WTC11 (cell line): ENCODE measurements around the gene MYO9A. TPM values are rescaled to one million over a fixed set of nuclear protein-coding genes. Genes with fewer than 3 reads are reported as not detected.

Experiments used
- ATAC-seq: fragments of 200-7000 bp; cut with Tn5 transposase; 2 replicates; pipeline ENCODE4 v1.10.0; 2021; ENCODE audit warnings: mild to moderate bottlenecking, moderate library complexity
- CTCF ChIA-PET: fragments of 300-600 bp; sonication (Branson Sonifier 250); formaldehyde crosslinking; loops from one replicate; lab custom pipeline; 2021; ENCODE audit warnings: antibody characterized with exemption; lab: Charles Lee
- POLR2A ChIA-PET: fragments of 350-600 bp; sonication (Branson Sonifier 250); formaldehyde crosslinking; loops from one replicate; lab custom pipeline; 2021; ENCODE audit warnings: antibody characterized with exemption; lab: Charles Lee
- DNase-seq: peaks from one replicate; pipeline ENCODE4 v3.0.0; 2021; ENCODE audit warnings: low spot score
- H3K27ac Mint-ChIP-seq: 2 replicates; pipeline ENCODE4 v1.8.0; 2021; ENCODE audit warnings: mixed read lengths
- H3K27me3 Mint-ChIP-seq: 2 replicates; pipeline ENCODE4 v1.8.0; 2021; ENCODE audit warnings: low read depth, mild to moderate bottlenecking, moderate library complexity, mixed read lengths
- H3K36me3 Mint-ChIP-seq: 2 replicates; pipeline ENCODE4 v1.8.0; 2021; ENCODE audit warnings: mixed read lengths
- H3K4me1 Mint-ChIP-seq: 2 replicates; pipeline ENCODE4 v1.8.0; 2022; ENCODE audit warnings: mixed read lengths
- H3K4me3 Mint-ChIP-seq: 2 replicates; pipeline ENCODE4 v1.8.0; 2021; ENCODE audit warnings: mild to moderate bottlenecking, moderate library complexity, mixed read lengths
- H3K9me3 Mint-ChIP-seq: 2 replicates; pipeline ENCODE4 v1.8.0; 2021; ENCODE audit warnings: mixed read lengths
- ATF1 ChIP-seq: sonication (generic); formaldehyde crosslinking; IDR thresholded peaks from 2 replicates; pipeline ENCODE4 v1.8.1; 2023; ENCODE audit warnings: mild to moderate bottlenecking, moderate library complexity, missing genetic modification reagents
- CBFB ChIP-seq: sonication (generic); formaldehyde crosslinking; IDR thresholded peaks from 2 replicates; pipeline ENCODE4 v1.8.1; 2022; ENCODE audit warnings: mild to moderate bottlenecking, low read depth, missing genetic modification reagents
- ETV6 ChIP-seq: sonication (generic); formaldehyde crosslinking; IDR thresholded peaks from 2 replicates; pipeline ENCODE4 v1.8.1; 2022; ENCODE audit warnings: mild to moderate bottlenecking, missing genetic modification reagents
- GRHL2 ChIP-seq: fragments of 250-450 bp; sonication (Bioruptor Pico); IDR thresholded peaks from 2 replicates; pipeline ENCODE4 v1.8.0; 2022; ENCODE audit warnings: mild to moderate bottlenecking, moderate library complexity; ENCODE audit not compliant: insufficient replicate concordance, severe bottlenecking
- HMGA2 ChIP-seq: fragments of 250-450 bp; sonication (Bioruptor Pico); IDR thresholded peaks from 2 replicates; pipeline ENCODE4 v1.4.0; 2021; ENCODE audit warnings: mild to moderate bottlenecking, moderate library complexity
- JUN ChIP-seq: sonication (generic); formaldehyde crosslinking; IDR thresholded peaks from 2 replicates; pipeline ENCODE4 v1.8.0; 2023; ENCODE audit warnings: mild to moderate bottlenecking, missing genetic modification reagents
- NFATC4 ChIP-seq: fragments of 250-450 bp; sonication (Bioruptor Pico); IDR thresholded peaks from 2 replicates; pipeline ENCODE4 v1.9.0; 2021; ENCODE audit warnings: mild to moderate bottlenecking
- OVOL2 ChIP-seq: fragments of 250-450 bp; sonication (Bioruptor Pico); IDR thresholded peaks from 2 replicates; pipeline ENCODE4 v1.9.0; 2021; ENCODE audit warnings: mild to moderate bottlenecking, borderline replicate concordance
- PRRX2 ChIP-seq: fragments of 250-450 bp; sonication (Bioruptor Pico); IDR thresholded peaks from 2 replicates; pipeline ENCODE4 v1.8.0; 2021; ENCODE audit warnings: mild to moderate bottlenecking
- RELA ChIP-seq: sonication (generic); formaldehyde crosslinking; IDR thresholded peaks from 2 replicates; pipeline ENCODE4 v1.8.1; 2022; ENCODE audit warnings: missing genetic modification reagents, mild to moderate bottlenecking, borderline replicate concordance
- SOX15 ChIP-seq: fragments of 250-450 bp; sonication (Bioruptor Pico); IDR thresholded peaks from 2 replicates; pipeline ENCODE4 v1.9.0; 2021; ENCODE audit warnings: mild to moderate bottlenecking
- TCF7 ChIP-seq: sonication (generic); formaldehyde crosslinking; IDR thresholded peaks from 2 replicates; pipeline ENCODE4 v1.8.0; 2022; ENCODE audit warnings: mild to moderate bottlenecking, low read depth, missing genetic modification reagents, moderate library complexity
- ZNF219 ChIP-seq: sonication (generic); formaldehyde crosslinking; IDR thresholded peaks from 2 replicates; pipeline ENCODE4 v1.8.0; 2023; ENCODE audit warnings: missing genetic modification reagents, mild to moderate bottlenecking, borderline replicate concordance
- total RNA-seq: library from RNA; stranded (reverse); gene quantifications from 3 replicates; pipeline ENCODE4 v1.2.3, GENCODE V29; 2021
- TF ChIP-seq, protein P1 (sequence below): sonication (generic); formaldehyde crosslinking; IDR thresholded peaks from 2 replicates; pipeline ENCODE4 v1.8.0; 2022; ENCODE audit warnings: mild to moderate bottlenecking, missing genetic modification reagents
- TF ChIP-seq, protein P2 (sequence below): fragments of 250-450 bp; sonication (Bioruptor Pico); IDR thresholded peaks from 2 replicates; pipeline ENCODE4 v1.9.0; 2021; ENCODE audit warnings: moderate library complexity, mild to moderate bottlenecking, inconsistent platforms, borderline replicate concordance
- TF ChIP-seq, protein P3 (sequence below): fragments of 250-450 bp; sonication (Bioruptor Pico); IDR thresholded peaks from 2 replicates; pipeline ENCODE4 v2.1.2; 2022; ENCODE audit warnings: mild to moderate bottlenecking, moderate library complexity
- TF ChIP-seq, protein P4 (sequence below): sonication (generic); formaldehyde crosslinking; conservative IDR thresholded peaks from 2 replicates; pipeline ENCODE4 v1.8.1; 2022; ENCODE audit warnings: mild to moderate bottlenecking, missing genetic modification reagents
- TF ChIP-seq, protein P5 (sequence below): sonication (generic); formaldehyde crosslinking; IDR thresholded peaks from 2 replicates; pipeline ENCODE4 v1.8.1; 2022; ENCODE audit warnings: mild to moderate bottlenecking, moderate library complexity, missing genetic modification reagents
- TF ChIP-seq, protein P6 (sequence below): sonication (generic); formaldehyde crosslinking; IDR thresholded peaks from 2 replicates; pipeline ENCODE4 v1.8.1; 2023; ENCODE audit warnings: mild to moderate bottlenecking, missing genetic modification reagents, moderate library complexity
- TF ChIP-seq, protein P7 (sequence below): sonication (generic); formaldehyde crosslinking; IDR thresholded peaks from 2 replicates; pipeline ENCODE4 v1.8.1; 2023; ENCODE audit warnings: mild to moderate bottlenecking, missing genetic modification reagents, borderline replicate concordance
- TF ChIP-seq, protein P8 (sequence below): sonication (generic); formaldehyde crosslinking; IDR thresholded peaks from 2 replicates; pipeline ENCODE4 v1.8.1; 2022; ENCODE audit warnings: mild to moderate bottlenecking, missing genetic modification reagents, moderate library complexity, borderline replicate concordance
- TF ChIP-seq, protein P9 (sequence below): sonication (generic); formaldehyde crosslinking; IDR thresholded peaks from 2 replicates; pipeline ENCODE4 v1.8.1; 2022; ENCODE audit warnings: missing genetic modification reagents, borderline replicate concordance

MYO9A gene
- total RNA-seq, 1 experiment from 2014 or later = 23.5 TPM

DNA sequence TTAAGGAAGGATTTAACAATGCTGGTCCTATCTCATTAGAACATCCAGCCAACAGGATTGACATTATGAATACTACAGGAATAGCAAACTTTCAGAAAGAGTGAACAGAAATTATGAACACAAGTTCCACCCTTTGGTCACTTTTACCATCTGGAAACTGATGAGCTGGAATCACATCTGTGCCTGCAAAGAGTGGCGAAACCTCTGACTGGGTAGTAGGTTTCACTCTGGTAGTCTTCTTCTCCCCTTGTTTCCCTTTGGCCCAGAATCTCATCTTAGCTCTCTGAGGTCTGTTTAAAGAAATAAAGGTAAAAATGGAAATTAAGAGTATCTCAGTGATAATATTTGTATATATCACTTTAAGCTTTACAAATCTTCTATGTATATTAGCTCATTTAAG is 234.5 kb downstream of the MYO9A start (continued):
- TF ChIP-seq, protein P1, sequence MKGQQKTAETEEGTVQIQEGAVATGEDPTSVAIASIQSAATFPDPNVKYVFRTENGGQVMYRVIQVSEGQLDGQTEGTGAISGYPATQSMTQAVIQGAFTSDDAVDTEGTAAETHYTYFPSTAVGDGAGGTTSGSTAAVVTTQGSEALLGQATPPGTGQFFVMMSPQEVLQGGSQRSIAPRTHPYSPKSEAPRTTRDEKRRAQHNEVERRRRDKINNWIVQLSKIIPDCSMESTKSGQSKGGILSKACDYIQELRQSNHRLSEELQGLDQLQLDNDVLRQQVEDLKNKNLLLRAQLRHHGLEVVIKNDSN (CRISPR knock-in tag) = no peak
- no peak for TF ChIP-seq JUN (CRISPR knock-in tag)
- TF ChIP-seq OVOL2 (CRISPR knock-in tag) = no peak
- no peak for TF ChIP-seq ATF1
- no peak for TF ChIP-seq PRRX2
- TF ChIP-seq, protein P2, sequence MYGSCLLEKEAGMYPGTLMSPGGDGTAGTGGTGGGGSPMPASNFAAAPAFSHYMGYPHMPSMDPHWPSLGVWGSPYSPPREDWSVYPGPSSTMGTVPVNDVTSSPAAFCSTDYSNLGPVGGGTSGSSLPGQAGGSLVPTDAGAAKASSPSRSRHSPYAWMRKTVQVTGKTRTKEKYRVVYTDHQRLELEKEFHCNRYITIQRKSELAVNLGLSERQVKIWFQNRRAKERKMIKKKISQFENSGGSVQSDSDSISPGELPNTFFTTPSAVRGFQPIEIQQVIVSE (CRISPR knock-in tag) = no peak

DNA sequence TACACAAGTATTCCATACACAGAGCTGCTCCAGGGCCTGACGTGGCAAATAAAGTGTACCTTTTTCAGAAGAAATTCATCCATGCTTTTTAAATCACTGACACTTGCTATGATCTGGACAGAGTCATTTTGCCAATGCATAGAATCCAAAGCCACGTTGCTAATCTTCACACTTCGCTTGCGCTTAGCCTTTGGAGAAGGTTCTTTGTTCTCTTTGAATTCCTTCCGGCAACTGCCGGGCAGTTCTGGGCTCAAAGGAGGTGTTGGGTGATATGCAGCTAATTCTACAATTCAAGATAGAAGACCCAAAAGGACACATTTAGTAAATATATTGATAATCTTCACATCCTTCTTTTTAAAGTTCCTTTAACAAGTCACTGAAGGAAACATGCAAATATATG is 237.7 kb downstream of the MYO9A start:
- POLR2A ChIA-PET = no interaction called here
- no peak for DNase-seq
- ATAC-seq = no peak
- TF ChIP-seq, protein P3, sequence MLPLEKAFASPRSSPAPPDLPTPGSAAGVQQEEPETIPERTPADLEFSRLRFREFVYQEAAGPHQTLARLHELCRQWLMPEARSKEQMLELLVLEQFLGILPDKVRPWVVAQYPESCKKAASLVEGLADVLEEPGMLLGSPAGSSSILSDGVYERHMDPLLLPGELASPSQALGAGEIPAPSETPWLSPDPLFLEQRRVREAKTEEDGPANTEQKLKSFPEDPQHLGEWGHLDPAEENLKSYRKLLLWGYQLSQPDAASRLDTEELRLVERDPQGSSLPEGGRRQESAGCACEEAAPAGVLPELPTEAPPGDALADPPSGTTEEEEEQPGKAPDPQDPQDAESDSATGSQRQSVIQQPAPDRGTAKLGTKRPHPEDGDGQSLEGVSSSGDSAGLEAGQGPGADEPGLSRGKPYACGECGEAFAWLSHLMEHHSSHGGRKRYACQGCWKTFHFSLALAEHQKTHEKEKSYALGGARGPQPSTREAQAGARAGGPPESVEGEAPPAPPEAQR (CRISPR knock-in tag) = no peak
- no peak for TF ChIP-seq SOX15 (CRISPR knock-in tag)
- TF ChIP-seq, protein P4, sequence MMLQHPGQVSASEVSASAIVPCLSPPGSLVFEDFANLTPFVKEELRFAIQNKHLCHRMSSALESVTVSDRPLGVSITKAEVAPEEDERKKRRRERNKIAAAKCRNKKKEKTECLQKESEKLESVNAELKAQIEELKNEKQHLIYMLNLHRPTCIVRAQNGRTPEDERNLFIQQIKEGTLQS = no peak
- no peak for TF ChIP-seq CBFB (CRISPR knock-in tag)
- no peak for TF ChIP-seq HMGA2 (CRISPR knock-in tag)
- TF ChIP-seq, protein P5, sequence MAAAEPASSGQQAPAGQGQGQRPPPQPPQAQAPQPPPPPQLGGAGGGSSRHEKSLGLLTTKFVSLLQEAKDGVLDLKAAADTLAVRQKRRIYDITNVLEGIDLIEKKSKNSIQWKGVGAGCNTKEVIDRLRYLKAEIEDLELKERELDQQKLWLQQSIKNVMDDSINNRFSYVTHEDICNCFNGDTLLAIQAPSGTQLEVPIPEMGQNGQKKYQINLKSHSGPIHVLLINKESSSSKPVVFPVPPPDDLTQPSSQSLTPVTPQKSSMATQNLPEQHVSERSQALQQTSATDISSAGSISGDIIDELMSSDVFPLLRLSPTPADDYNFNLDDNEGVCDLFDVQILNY (CRISPR knock-in tag) = no peak
- TF ChIP-seq, protein P6, sequence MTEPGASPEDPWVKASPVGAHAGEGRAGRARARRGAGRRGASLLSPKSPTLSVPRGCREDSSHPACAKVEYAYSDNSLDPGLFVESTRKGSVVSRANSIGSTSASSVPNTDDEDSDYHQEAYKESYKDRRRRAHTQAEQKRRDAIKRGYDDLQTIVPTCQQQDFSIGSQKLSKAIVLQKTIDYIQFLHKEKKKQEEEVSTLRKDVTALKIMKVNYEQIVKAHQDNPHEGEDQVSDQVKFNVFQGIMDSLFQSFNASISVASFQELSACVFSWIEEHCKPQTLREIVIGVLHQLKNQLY = no peak
- no peak for TF ChIP-seq TCF7 (CRISPR knock-in tag)
- no peak for TF ChIP-seq ZNF219
- TF ChIP-seq, protein P7, sequence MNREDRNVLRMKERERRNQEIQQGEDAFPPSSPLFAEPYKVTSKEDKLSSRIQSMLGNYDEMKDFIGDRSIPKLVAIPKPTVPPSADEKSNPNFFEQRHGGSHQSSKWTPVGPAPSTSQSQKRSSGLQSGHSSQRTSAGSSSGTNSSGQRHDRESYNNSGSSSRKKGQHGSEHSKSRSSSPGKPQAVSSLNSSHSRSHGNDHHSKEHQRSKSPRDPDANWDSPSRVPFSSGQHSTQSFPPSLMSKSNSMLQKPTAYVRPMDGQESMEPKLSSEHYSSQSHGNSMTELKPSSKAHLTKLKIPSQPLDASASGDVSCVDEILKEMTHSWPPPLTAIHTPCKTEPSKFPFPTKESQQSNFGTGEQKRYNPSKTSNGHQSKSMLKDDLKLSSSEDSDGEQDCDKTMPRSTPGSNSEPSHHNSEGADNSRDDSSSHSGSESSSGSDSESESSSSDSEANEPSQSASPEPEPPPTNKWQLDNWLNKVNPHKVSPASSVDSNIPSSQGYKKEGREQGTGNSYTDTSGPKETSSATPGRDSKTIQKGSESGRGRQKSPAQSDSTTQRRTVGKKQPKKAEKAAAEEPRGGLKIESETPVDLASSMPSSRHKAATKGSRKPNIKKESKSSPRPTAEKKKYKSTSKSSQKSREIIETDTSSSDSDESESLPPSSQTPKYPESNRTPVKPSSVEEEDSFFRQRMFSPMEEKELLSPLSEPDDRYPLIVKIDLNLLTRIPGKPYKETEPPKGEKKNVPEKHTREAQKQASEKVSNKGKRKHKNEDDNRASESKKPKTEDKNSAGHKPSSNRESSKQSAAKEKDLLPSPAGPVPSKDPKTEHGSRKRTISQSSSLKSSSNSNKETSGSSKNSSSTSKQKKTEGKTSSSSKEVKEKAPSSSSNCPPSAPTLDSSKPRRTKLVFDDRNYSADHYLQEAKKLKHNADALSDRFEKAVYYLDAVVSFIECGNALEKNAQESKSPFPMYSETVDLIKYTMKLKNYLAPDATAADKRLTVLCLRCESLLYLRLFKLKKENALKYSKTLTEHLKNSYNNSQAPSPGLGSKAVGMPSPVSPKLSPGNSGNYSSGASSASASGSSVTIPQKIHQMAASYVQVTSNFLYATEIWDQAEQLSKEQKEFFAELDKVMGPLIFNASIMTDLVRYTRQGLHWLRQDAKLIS (CRISPR knock-in tag) = no peak
- no peak for TF ChIP-seq NFATC4 (CRISPR knock-in tag)
- TF ChIP-seq ETV6 = no peak
- TF ChIP-seq, protein P8, sequence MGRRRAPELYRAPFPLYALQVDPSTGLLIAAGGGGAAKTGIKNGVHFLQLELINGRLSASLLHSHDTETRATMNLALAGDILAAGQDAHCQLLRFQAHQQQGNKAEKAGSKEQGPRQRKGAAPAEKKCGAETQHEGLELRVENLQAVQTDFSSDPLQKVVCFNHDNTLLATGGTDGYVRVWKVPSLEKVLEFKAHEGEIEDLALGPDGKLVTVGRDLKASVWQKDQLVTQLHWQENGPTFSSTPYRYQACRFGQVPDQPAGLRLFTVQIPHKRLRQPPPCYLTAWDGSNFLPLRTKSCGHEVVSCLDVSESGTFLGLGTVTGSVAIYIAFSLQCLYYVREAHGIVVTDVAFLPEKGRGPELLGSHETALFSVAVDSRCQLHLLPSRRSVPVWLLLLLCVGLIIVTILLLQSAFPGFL (CRISPR knock-in tag) = no peak
- no peak for TF ChIP-seq GRHL2 (CRISPR knock-in tag)
- no peak for TF ChIP-seq RELA
- TF ChIP-seq, protein P9, sequence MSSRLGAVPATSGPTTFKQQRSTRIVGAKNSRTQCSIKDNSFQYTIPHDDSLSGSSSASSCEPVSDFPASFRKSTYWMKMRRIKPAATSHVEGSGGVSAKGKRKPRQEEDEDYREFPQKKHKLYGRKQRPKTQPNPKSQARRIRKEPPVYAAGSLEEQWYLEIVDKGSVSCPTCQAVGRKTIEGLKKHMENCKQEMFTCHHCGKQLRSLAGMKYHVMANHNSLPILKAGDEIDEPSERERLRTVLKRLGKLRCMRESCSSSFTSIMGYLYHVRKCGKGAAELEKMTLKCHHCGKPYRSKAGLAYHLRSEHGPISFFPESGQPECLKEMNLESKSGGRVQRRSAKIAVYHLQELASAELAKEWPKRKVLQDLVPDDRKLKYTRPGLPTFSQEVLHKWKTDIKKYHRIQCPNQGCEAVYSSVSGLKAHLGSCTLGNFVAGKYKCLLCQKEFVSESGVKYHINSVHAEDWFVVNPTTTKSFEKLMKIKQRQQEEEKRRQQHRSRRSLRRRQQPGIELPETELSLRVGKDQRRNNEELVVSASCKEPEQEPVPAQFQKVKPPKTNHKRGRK (CRISPR knock-in tag) = no peak
- H3K27ac Mint-ChIP-seq = no peak overlapping the region
- H3K27me3 Mint-ChIP-seq = no peaks in the 10 kb centered on the region
- peaks cover 4% of the 10 kb centered on the region for H3K36me3 Mint-ChIP-seq
- CTCF ChIA-PET = no interaction called here
- H3K9me3 Mint-ChIP-seq = no peaks in the 10 kb centered on the region
- peaks cover 6% of the 10 kb centered on the region for H3K4me1 Mint-ChIP-seq
- no peak overlapping the region for H3K4me3 Mint-ChIP-seq
